SH-SY5Y (cell line): ENCODE measurements around the gene HIVEP1.

Experiments used
- GATA2 ChIP-seq: IDR thresholded peaks from 2 replicates; pipeline ENCODE4 v1.6.1; 2011; ENCODE audit warnings: mild to moderate bottlenecking, low read depth, low read length
- GATA3 ChIP-seq: IDR thresholded peaks from 2 replicates; pipeline ENCODE4 v1.6.1; 2011; ENCODE audit warnings: low read depth, mild to moderate bottlenecking, low read length, moderate library complexity

- TF ChIP-seq GATA3, result no peak
- TF ChIP-seq GATA2, result no peak
Observed at GRCh38 chr6:12189661-12190060, 177.5 kb downstream of the HIVEP1 start.
